HG03469 (cell line): ENCODE measurements around the gene FAM72A.
"Not testable (repeated sequence)": the region's sequence is repeated elsewhere in the genome, so short reads cannot be mapped to it uniquely, and the experiment has no call there.

Experiments
- ATAC-seq: cut with Tn5 transposase; IDR thresholded peaks from one replicate; pipeline ENCODE4 v1.9.1; 2021; ENCODE audit warnings: mild to moderate bottlenecking, moderate library complexity, moderate number of reproducible peaks; ENCODE audit not compliant: unreplicated experiment

Gene FAM72A

DNA sequence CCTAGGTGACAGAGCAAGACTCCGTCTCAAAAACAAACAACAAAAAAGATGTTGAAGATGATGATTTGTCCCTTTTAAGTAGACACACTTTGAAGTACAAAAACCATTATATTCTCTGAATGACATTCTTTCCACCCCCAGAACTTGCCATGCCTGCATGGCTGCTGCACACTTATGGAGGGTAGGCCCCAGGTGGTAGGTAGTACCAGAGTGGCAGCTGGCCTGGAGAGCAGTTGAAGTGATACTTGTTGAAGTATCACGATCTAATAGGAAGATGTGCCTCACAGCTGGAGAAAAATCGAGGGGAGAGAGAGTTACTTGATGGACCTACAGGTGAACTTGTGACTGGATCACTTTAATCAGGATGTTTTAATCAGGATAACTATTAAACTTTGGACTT is 15.6 kb upstream of the FAM72A start:
- not testable (repeated sequence) for ATAC-seq

DNA sequence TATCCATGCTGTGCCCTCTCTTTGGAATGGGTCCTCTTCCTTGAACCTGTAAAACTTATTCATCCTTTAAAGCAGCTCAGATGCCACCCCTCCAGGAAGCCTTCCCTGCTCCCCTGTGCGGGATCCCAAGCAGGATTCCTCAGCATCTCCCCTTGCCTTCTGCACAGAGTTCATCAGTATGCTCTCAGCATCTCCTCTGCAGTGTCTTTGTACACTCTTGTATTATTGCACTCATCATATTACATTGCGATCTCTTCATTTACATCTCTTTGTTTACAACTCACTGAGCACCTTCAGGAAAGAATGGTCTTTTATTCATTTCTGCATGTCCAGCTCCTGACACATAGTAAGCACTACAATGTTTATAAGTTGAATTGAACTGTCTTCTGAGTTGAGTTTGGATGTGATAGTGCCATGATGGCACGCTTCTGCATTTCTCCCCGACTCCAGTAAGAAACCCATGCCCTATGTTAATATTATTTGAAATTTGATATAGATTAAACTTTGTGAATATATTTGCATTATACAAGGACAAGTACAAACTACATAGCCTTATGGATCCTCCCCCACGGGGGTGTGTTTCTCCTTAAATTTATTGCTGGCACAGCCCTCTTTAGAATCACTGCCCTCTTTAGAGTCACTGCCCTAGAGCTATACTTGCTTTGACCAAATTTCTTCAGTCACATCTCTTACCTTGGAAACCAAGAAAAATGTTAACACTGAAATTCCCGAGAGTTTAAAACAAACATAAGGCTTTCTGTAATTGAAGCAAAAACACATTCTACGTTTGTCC is 13.2 kb upstream of the FAM72A start:
- not testable (repeated sequence) for ATAC-seq

DNA sequence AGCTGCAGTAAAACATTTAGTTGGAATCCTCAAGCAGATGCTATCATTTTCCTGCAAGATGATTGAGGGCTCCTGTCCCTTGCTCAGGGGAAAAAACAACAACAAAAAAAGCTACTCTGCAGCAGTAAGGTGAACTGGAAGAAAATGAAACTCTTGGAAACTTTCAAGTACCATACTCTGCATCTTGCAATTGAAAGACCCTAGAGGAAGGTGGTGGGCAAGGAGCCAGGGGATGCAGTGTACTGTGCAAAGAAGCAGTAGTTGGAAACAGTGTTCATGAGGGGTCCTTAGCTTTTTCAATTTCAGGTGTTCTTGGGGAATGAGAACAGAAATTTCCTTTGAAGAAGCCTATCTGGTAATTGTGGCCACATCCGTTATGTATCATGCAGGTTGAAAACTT is 8.2 kb upstream of the FAM72A start:
- ATAC-seq = not testable (repeated sequence)

DNA sequence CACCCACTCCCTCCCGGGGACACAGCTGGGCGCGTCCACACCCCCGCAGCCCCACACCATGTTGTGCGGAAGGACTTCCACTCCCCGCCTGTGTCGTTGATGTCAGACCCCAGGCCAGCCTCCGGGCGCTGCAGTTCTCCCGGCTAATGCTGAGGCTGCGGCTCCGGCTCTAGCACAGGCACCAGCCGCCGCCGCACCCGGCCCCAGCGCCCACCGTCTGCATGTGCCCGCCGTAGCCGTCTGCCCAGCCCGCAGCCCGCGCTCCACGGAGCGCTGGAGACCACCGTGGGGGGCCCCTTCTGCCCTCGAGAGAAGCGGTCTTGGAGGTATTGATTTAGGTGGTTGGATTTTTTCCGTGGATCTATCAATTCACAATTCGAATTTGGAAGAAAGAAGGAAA is 2.9 kb upstream of the FAM72A start:
- not testable (repeated sequence) for ATAC-seq

DNA sequence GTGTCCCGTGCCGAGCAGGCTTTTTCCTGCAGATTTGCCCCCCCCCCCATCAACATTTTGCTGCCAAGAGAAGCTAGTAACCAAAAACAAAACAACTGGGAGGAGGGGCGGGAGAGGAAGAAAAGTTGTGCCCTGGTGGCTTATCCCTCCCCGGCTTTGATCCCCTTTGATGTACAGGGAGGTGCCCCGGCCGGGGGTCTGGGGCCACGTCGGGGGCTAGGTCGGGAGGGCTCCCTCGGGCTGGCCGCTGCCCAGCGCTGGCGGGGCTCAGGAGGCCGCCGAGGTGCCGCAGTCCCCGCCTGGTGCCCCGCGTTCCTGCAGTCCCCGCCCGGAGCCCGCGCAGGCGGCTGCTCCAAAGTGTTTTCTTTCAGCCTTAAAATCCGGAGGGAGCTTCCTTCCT is 2.2 kb upstream of the FAM72A start:
- ATAC-seq = not testable (repeated sequence)

DNA sequence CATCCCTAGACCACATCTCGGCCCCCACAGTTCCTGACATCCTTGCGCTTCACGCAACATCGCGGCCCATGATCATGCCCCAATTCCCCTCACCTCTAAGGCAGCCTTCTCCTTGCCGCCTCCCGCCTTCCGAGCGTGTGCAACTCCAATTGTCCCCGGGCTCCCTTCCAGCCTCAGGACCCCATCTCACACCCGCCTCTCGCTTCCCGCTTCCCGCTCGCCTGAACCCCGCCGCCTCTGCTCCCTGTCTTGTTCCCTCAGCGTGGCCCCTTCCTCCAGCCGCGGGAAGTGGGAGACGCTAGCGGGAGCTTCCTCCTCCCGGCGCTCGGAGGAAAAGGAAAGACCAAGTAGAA is 1.5 kb upstream of the FAM72A start:
- not testable (repeated sequence) for ATAC-seq

DNA sequence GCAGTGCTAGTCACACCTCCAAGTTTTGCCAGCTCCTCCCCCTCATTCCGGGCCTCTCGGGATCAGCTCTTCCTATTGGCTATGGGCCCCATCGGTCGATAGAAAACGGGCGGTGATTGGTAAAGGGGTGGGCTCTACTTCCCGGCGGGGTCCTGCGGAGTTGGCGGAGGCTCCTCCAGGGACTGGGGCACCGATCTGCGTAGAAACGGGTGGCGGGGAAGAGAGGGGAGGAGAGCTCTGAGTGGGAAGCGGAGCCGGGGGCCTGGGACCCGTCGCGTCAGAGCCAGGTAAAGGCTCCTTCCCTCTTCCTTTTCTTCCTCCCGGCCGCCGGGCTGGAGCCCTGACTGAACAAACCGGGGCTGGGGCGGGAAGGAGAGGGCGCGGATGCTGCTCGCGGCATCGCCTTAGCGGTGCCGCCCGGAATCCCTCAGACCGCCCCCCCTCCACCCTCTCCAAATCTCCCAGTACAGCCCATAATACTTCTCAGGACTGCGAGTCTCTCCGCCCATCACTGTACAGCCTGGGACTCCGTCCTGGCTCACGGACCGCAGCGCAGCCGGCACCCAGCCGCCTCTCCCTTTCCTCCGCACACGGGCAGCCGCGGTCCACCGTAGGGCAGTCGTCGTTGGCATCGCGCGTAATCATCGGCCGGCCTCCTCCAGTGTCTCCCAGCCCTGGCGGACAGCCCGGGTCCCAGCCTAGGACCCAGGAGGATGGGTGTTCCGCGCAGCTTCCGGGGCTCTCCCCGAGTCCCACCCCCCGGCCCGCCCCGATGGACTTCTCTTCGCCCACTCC is 922 bp upstream of the FAM72A start, which contains the start of gene SRGAP2:
TSS of gene SRGAP2 (plus strand) at position 178 of the 795 bp plus-strand sequence. CDS start 2,430 bp downstream, outside the sequence.
- ATAC-seq = not testable (repeated sequence)

DNA sequence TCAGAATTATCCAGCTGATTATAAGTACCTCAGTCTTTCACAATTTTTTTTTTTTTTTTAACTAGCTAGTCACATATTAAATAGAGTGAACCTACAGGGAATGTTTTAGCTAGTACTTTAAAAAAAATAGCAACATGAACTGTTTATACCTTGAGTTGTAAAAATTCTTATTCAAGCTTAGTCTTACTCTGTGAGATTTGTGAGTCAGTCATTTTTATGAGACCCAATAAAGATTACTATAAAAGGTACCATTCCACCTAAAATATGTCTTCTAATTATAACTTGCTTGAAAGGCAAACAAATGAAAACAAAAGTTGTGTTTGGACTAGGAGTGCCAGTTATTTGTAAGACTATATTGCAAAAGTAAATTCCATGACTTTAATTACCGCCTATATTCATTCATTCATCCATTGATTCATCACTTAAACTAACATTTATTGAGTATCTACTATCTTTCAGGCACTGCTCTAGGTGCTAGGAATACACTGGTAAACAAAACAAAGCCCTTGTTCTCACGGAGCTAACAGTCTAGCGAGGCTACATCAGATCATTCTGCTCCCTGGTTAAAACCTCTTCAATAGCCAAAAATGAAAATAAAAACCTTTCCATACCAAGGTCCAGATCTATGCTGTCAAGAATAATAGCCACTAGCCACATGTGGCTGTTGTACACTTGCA is 5.8 kb downstream of the FAM72A start:
- not testable (repeated sequence) for ATAC-seq

DNA sequence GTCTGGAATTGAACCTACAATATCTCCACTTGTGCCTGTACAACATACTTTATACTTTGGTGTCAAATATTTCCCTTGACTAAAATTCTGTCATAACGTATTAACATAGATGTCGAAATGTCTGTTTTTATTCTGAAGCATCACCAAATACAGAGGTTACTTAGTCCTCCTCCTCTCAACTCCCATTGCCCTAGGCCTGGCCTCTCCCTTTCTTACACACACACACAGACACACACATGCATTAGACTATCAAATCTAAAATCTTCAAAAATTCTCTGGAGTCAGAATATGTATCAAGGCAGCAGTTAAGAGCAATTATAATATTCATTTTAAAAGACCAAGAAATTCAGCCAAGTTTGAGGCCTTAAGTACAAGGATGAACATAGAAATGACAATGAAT is 7.5 kb downstream of the FAM72A start:
- not testable (repeated sequence) for ATAC-seq

DNA sequence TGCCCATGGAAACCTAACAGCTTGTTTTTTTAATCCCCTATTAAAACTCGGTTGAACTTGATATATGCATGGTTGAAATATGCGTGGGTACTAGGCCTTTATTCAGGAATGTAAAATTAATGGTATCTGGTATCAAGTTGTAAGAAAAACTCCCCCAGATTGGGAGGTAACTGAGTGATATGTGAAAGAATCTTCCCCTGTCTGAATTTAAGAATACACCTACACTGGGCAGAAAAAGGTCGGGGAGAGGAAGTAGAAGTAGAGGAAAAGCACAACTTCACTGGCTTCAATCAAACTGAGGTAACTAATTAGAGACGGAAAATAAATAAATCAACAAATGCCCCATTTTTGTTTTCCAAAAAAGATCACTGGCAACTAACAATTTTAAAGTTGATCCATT is 15.8 kb downstream of the FAM72A start:
- ATAC-seq = not testable (repeated sequence)

DNA sequence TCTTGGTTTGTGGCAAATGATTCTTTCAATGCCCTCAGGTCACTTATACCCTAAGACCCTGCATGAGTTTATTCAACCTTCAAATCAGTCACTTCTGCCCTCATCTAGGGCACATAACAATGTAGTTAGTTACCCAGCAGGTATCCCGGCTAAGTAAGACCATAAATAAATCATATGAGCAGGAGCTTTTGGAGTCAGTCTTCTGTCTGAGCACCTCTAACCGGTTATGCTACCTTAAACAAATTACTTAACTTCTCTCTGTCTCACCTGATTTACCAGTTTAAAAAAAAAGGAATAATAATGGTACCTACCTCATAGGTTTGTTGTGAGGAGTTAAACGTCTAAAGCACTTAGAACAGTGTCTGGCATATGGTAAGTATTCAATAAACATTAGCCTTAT is 16.9 kb downstream of the FAM72A start:
- ATAC-seq = not testable (repeated sequence)

DNA sequence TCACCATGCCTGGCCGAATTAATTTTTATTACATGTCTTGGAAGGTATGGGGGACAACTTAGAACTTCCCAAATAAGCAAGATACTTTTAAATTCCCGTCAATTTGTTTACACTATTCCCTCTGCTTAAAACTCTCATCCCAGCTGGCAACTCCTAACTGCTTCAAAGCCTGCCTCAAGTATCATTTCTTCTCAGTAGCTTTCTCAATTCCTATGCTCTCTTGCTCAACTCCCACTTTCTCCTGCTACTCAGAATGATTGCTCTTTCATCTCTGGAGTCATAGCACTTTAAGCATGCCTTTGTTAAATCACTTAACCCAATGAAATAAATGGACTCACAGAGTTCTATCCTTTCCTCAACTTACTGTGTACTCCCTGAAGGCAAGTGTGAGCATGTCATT is 18.9 kb downstream of the FAM72A start:
- not testable (repeated sequence) for ATAC-seq

DNA sequence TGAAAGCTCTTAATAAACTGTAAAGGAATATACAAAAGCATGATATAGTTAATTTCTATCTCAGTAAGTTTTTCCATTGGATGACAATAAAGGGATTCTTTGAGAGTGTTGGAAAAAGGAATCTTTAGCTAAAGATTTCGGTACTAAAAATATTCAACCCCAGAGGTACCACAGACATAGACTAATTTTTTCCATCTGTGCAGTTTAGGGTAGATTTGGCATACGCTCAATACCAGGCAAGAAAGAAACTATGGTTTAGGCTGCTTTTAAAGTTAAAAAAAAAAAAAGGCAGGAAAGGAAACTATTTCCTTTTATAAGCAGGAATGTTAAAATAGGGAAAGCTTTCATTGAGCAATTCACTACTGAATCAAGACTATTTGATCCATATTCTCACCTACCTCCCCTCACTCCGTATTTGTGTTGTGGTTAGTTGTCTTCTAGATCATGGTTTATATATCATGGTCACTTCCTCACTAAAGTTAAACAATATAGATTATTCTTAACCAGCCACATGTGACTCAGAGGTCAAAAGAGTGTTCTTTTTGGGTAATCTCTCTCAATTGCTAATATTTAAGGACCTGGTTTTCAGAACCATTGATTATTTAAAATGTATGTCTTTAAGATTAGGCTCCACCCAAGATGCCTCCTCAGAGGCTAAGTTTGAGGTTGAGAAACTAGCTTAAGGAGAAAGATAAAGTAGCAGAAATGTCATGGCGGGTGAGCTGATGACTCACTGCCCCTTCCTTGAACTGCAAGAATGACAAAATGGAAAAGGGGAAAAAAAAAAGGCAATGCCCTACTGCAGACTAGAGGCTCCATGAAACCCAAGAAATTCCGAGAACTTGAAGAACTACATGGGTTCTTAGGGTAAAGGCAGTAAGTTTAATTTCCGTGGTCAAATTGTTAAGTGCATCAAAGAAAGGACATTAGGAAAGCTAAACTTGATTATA is 20.0 kb downstream of the FAM72A start:
- not testable (repeated sequence) for ATAC-seq

DNA sequence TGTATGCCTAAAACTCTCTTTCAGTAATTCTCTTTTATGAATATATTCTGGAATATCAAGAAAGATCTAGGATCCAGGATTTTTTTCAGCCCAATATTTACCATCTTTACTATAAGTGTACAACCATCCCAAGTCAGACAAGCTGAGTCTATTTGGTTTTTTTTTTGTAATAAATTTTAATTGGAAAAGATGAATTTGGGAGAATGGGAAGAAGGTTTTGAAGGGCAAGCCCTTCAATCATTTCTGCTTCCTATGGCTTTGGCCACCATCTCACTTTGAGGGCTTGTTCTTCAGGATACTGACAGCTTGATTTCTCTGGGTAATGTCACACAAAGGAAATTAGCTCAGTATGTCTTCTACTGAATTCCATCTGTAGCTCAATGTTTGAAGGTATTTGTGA is 23.0 kb downstream of the FAM72A start:
- not testable (repeated sequence) for ATAC-seq

DNA sequence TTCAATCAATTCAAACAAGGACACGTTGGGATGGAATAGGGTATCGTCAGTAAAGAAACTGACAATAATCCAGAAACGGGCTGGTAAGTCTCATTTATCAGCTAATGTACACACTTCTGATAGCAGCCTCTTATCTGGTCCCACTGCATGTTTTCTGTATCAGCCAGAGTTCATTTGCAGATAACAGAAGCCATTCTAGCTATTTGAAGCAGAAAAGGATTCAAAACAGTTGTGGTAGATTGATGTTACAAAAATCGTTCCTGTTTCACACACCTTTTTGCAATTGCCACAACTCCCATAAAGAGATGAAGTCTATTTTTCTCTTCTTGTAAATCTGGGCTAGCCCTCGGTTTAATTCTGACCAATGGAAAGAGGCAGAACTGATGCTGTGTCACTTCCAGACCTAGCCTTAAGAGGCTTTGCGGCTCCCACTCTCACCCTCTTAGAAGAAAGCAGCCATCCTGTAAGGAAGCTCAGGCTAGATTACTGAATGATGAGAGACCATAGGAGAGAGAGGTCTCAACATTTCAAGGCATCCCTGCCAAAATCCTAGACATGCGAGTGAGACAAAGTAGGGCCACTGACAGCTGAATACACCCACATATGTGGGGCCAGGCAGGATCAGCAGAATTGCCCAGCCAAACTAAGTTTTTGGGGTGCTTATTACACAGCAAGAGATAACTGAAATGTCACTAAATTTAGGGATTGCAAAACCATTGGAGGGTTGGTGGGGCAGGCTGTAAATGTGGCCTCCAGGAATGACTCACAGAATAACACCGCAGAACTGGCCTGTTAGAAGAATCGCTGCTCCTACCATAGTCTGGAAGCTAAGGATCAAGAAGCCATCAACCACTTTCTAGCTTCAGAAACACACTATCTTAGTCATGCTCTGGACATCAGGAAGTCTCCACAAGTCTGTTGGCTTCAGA is 24.3 kb downstream of the FAM72A start:
- not testable (repeated sequence) for ATAC-seq

DNA sequence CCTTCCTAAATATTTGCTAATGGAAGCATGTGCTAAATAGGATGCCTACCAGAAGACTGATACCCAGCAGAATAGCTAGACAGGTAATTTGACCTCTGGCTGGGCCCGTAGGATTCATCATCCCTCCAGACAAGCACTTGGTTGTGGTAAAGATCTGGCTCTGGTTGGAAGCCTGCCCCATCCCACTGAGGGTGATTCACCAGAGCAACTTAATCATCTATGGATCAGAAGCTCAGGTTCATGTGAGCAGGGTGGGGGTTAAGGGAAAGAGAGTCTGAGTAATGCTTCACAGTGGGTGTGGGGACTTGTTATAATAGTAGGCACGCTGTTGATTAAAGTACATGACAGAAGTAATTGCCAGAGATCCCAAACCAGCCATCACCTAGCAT is 26.5 kb downstream of the FAM72A start:
- ATAC-seq = not testable (repeated sequence)

DNA sequence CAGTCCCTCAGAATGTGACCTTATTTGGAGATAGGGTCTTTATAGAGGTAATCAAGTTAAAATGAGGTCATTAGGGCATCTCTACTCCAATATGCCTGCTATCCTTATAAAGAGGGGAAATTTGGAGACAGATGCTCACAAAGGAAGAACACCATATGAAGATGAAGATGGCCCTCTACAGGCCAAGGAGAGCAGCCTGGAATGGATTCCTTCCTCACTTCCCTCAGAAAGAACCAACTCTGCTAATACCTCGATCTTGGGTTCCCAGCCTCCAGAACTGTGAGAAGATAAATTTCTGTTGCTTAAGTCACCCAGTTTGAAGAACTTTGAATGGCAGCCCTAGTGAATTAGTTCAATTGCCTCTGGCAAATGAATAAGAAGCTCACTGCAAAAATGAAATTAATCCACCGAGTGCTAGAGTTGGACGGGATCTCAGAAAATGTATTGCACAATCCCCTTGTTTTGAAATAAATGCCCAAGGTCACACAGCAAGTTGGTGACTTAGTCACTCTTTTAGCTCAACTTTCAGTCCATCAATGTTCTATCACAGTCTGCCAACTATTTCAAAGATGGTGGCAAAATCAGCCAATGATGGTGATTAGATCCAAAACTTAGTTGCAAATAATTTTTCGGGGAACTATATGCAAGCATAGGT is 27.1 kb downstream of the FAM72A start:
- not testable (repeated sequence) for ATAC-seq

DNA sequence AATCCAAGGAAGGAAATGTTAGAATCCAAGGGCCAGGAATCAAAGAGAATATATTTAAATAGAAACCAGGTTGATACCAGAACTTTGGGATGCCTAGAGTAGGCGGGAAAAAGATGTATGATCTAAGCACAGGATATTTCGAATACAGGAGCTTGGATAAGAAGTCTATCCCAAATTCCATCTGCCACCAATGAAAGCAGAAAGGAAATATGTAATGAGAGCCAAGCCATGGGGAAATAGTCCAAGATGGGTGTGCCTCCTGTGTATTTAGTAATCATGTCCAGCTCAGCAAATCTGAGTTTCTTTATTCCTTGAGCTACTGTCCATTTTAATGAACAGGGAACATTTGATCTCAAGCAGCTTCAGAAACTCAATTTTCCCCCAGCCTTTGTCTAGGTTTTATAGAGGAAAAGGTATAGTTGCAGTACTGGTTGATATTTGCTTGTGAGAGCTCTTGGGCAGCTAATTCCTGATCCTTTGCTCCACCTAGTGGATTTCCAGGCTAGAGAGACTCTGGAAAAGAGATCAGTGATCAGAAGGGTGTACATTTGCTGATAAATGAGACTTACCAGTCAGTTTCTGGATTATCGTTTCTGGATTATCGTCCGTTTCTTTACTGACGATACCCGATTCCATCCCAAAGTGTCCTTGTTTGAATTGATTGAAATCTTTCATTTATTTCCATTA is 28.3 kb downstream of the FAM72A start:
- not testable (repeated sequence) for ATAC-seq
